Measurements from ENCODE around the gene MAML3.

Gene MAML3

DNA sequence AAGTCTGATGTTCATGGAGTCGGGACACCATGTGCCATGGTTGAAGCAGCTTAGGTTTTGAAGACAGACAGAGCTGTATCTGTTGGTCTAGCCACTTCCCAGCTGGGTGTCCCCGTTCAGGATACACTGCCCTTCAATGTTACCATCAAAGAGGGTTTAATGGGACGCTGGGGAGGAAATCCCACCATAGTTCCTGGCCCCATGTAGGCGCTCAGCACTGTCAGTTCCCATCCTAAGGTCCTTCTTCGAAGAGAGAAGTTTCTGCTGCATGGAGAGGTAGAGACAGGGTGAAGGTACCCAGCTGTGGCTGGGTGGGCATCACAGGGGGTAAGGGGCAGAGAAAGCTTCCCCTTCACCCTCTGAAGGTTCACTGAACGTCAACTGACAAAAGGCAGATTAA, 484.6 kb downstream of the MAML3 start:
- DNase-seq, result no peak

DNA sequence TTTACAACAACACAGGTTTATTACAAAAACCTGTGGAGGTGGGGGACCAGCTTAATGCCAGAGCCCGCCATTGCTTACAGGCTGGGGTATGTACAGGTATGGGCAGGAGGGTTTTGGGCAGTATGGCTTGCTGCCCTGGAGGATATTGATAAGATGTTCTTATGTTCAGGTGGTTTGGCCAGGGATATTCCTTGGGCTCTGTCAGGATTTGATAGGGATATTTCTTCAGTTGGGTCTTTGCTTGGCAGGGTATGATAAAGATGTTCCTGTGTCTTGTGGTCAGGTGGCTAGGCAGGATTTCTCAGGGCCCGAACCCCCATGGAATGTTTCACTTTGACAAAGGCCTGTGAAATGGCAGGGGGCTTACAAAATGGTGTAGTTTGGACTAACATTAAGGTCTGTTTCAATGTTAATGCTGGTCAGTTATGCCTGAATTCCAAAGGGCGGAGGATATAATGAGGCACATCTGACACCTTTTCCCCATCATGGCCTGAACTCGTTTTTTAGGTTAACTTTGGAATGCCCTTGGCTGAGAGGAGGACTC, 485.3 kb downstream of the MAML3 start:
- no peak for DNase-seq

DNA sequence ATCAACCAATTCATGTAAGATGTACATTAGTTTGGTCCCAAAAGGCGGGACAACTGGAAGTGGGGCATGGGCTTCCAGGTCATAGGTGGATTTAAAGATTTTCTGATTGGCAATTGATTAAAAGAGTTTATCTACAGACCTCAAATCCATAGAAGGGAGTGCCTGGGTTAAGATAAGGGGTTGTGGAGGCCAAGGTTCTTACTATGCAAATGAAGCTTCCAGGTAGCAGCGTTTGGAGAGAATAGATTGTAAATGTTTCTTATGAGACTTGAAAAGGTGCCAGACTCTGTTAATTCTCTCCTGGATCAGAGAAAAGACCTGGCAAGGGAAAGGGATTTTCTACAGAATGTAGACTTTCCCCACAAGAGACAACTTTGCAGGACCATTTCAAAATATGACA, 485.9 kb downstream of the MAML3 start:
- DNase-seq, result no peak

Data from right forelimb (tissue), 1 donor.